HG02973 (cell line): ENCODE data around the gene INSIG2.
A peak's percentile ranks its signal among the peaks of the same experiment; 100 is the strongest.

Source experiments
- ATAC-seq: cut with Tn5 transposase; IDR thresholded peaks from one replicate; pipeline ENCODE4 v1.9.1; 2021; ENCODE audit warnings: moderate library complexity; ENCODE audit not compliant: unreplicated experiment

INSIG2 gene

DNA sequence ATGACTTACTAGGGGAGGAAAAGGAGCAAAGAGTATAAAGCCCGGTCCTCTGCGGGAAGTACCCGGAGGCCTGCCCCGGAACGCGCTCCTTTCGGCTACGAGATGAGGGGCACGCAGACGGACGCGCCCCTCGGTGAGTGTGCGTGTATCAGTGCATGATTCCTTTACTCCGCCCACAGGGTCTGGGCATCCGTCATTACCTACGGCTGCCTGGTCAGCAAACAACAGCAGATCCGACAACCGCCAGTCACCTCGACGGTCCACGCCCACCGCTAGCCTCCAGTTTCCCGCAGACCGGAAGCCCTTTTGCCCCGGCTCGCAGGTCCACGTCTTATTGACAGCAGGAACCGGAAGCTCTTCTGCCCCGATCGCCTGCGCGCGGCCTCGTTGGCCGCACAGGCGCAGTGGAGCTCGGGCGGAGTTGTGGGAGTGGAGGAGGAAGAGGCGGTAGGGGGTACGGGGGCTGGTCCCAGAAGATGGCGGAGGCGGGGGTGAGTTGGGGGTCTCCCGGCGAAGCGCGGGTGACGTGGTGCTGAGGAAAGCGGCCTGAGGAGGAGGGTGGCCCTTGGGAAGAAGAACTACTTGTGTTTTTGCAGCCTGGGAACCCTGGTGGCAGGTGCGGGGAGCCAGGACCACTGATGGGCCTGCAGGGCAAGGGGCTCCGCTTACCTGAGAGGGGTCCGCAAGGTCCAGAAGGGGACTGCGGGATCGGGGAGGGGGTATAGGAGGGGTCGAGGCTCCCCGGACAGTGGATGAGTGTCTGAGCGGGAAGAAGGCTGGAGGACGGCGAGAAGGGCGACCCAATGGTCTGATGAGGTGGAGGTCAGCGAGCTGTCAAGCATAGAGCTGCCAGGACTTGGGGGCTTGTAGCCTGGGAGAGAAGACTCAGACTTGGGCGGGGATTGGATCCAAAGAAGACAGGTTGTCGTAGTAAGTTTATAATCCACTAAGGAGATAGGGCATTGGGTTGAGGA is at the start of gene INSIG2:
INSIG2 (plus strand) TSS at position 421 of the 974 bp plus-strand sequence. CDS start 8,086 bp downstream, outside the sequence.
- ATAC-seq, result peak; percentile 95

DNA sequence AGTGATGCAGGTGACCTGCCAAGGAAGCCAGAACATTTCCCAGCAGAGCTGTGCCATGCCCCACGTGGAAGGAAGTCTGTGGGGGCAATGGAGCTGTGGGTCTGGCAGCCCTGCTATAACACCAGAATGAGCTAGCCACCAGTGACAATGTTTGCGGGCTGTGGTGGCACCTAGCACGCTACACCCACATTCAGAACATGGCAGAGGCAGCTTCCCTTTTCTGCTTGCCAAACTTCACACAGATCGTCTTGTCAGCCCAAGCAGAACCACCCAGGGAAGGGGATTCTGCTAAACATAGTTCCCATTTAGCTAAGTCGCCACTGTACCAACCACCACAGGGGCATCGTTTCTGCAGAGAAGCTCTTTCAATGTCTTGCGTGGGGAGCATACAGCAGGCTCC is 47.4 kb upstream of the INSIG2 start:
- no peak for ATAC-seq

DNA sequence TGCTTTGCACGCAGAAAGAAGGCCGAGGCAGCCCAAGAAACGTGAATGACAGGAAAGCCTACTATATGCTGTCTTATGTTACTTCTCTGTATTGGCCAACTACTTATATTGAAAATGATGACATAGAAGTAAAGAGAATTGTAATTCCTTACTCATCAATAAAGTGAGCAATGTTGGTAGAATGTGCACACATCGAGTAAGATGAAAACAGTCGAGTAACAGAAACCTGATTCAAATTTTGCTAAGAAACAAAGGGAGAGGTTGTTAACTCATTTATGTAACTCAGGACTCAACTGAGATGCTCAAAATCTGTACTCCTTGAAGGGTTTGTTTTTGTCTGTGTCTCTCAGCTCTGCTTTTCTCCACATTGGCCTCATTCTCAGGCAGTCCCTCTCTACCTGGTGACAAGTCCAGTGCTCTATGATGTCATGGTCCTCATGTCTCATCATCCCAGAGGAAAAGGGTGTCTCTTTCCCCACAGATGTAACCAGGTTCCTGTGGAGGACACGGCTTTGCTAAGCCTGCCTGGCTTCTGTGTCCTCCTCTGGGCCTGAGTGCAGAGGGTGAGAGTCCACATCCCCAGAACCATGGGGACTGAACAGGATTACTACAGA is 44.1 kb upstream of the INSIG2 start:
- ATAC-seq, result no peak

DNA sequence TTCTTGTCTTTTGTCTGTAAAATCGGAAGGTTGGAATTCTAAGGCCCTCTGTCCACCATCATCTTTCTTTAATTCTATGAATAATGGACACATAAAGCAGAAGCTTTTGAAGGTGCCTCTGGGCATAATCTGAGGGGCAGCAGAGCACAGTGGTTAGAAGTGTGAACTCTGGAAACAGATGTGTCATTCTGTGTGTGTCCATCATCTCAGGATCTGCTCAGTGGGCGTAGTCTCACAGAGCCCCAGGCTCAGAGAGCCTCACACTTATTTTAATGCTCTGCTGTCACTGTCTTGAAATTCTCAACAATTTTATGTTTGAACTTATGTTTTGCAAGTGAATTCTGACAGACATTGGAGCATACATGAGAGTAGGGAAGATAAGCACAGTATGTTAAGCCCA is 43.4 kb upstream of the INSIG2 start:
- no peak for ATAC-seq

GRCh38 chr2:118045286-118045685 is 43.0 kb upstream of the INSIG2 start:
- ATAC-seq, result no peak

DNA sequence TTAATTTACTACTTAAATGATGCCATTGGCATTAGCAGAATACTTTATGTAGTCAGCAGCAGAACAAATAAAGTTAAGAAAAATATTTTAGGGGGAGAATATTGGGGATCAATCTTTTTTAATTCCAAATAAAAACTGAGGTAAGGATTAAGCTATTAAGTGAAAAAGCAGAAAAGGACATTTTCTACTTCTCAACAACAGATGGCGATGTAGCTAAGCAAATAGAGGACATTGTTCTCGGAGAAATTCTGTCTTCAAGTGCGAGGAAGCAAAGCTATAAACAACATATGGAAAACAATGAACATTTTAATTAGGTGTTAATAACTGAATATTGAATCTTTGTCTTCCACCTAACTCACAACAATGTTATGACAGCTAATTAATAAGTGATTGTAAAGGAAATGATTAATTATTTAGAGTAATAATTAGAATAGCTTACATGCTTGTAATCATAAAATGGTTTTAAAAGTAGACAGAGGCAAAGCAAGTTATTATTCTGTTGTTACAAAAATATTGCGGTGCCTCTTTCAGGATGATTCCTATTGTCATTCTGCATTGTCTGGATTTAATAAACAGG is 41.5 kb upstream of the INSIG2 start:
- no peak for ATAC-seq

DNA sequence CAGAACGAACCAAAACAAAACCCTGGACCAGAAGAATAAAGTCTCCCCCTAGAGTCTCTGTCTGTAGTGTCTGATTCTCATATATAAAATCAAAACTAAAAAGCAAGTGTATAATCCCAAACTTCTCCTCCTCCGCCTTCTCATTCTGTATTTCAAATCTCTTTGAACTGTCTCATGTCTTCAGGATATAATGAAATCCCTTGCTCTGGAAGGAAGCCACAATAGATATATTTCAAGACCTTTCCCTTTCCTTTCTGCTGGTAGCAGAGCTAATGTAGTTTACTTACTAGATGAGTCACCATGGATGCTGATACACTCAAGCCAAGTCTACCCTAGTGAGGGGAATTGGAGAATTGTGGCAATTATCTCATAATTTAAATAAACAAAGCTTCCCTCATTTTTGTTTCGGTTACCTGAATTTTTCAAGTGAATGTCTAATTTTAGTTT is 40.9 kb upstream of the INSIG2 start:
- no peak for ATAC-seq

DNA sequence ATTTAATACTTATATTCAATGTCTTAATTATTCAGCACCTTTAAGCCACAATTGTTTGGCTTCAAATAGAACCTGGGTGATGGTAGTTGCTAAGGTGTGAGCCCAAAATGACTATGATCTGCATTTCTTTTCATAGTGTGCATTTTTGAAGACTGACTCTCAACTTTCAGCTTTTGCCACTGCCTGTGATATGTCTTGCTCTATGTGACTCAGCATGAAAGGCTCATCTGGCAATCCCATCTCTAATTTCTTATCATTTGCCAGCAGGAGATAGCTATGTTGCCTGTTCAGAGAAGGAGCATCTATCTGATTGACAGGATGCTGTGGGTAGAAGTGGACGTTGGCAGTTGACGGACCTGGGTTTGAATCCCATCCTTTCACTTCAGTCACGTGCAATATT is 39.9 kb upstream of the INSIG2 start:
- ATAC-seq, result no peak

GRCh38 chr2:118049140-118049815 is 39.0 kb upstream of the INSIG2 start:
- no peak for ATAC-seq

- no peak for ATAC-seq
Measured at GRCh38 chr2:118049816-118050140, 38.5 kb upstream of the INSIG2 start.

GRCh38 chr2:118050386-118050785 is 37.9 kb upstream of the INSIG2 start:
- ATAC-seq, result no peak

- no peak for ATAC-seq
Measured at GRCh38 chr2:118050974-118051373, 37.3 kb upstream of the INSIG2 start.

DNA sequence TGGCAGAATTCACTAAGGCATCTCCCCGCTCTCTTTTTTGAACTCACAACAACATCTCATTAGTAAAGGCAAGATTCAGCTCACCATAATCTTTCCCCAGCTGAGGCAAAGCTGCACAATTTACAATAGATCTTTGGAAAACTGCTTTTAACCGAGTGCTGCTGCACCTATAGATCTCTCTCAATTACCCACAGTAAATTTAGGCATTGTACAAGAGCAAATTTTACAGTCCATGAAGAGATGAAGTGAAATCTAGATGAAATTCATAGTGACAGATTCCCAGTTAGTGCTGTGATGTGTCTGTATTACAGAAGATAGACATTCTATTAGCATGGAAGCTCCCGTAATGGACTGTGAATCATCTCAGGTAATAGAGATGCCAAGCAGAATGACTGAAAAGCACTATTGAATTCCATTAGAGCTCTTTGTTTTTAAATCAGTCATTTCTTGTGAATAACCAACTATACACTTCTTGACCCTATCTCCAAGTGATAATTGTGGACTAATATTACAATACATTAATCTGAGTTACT is 36.4 kb upstream of the INSIG2 start:
- no peak for ATAC-seq

DNA sequence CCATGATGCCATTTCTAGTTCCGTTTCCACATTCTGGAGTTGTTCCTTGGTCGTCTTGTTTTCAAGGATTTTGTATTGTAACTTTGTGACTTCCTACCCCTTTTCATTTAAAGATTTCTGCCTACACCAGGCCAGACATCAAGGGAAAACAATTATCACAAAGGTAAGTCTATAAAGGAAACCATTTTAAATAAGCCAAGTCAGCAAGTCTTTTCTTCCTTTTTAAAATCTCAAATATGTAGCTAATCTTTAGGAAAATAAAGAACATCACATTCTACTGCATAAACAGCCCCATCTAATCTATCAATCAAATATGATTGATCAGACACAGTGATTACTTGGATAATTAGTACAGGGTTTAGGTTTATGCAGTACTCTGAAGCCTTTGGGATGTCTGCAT is 35.8 kb upstream of the INSIG2 start:
- no peak for ATAC-seq

DNA sequence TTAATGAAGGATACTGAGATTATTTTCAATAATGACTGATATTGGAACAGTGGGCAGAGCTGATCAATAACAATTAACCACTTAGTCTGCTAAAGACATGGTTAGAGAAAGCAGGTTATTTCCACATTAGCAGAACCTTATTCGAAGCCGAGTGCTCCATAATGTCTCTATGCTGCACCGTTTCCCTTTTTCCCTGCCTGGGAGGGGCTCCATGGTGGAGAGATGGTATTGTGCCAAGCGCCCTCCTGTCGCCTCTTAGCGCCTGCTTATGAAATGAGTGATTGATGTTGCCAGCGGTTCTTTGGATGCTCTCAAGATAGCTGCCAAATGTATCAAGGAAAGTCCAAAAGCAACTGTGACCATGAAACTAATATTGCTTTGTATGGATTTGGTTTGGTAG is 34.6 kb upstream of the INSIG2 start:
- ATAC-seq, result no peak

GRCh38 chr2:118054213-118055008 is 33.9 kb upstream of the INSIG2 start:
- no peak for ATAC-seq

GRCh38 chr2:118055512-118056164 is 32.6 kb upstream of the INSIG2 start:
- peak; percentile 81 for ATAC-seq

- peak; percentile 87 for ATAC-seq
Measured at GRCh38 chr2:118056165-118056534, 32.1 kb upstream of the INSIG2 start.

DNA sequence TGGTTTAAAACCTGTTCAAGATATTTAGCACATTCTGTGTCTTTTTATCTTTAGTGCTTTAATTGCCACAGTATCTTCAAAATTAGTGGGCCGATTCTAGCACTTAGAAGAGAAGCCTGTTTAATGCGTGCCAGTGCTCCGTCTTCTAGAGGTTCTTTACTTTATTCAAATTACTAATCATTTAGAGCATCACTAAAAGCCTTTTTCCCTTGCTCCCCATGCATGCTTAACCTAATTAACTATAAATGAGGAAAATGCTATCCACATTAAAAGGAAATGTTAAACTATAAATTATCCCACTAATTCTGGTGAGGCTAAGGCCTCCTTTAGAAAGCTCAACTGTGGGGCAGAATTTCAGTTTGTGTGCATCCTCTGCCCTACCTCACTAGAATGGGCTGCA is 31.5 kb upstream of the INSIG2 start:
- no peak for ATAC-seq

DNA sequence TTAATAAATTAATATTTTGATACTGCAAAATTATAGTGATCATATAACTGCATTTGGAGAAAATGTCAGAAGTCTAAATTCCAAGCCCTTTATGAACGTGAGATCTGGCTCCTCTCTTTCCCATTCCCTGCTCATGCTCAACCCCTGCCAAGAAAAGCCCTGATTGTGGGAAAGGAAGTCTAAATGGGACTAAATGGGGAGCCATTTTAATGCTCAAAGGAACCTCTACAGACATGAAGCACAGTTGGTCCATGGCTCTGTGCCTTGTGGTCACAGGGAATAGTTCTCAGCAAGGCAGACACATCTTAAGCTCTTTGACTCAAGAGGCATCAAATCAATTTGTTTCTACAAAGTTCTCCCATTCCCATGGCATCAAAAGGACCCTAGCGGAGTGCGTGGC is 29.3 kb upstream of the INSIG2 start:
- no peak for ATAC-seq
